GM21528 (cell line): ENCODE data around the gene KRT15.
"Not testable (repeated sequence)": the region's sequence is repeated elsewhere in the genome, so short reads cannot be mapped to it uniquely, and the experiment has no call there.

Experiments
- ATAC-seq: cut with Tn5 transposase; IDR thresholded peaks from one replicate; pipeline ENCODE4 v1.9.1; 2021; ENCODE audit warnings: mild to moderate bottlenecking, moderate library complexity; ENCODE audit not compliant: unreplicated experiment, low FRiP score

The KRT15 gene

DNA sequence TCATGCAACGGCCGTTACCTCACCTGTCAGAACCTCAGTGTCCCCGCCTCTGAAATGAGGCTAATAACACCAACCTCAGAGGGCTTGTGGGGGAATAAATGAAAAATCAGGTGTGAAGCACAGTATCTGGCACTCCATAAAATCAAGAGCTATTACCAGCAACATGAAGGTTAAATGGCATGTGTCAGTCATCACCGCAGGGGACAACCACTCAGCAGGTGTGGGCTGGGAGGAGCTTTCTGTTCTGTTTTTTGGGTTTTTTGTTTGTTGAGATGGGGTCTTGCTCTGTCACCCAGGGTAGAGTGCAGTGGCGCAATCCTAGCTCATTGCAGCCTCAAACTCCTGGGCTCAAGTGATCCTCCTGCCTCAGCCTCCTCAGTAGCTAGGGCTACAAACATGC lies 26.2 kb upstream of the KRT15 start:
- no peak for ATAC-seq

DNA sequence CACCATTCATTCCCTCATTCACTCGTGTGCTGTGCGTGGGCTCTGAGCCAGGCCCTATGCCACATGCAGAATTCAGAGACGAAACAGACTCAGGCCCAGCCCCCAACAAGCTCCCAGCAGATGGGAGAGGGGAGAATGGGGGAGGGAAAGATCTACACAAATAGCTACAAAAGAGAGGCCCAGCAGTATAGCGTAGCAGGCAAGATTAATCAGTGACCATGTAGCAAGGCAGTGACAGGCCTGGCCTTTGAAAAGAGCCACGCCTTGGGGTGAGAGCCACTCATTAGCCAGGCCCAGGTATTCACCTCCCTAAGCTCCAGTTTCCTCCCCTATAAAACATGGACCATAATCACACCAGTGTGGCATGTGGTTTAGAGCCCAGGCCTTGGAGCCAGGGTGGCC lies 25.8 kb upstream of the KRT15 start:
- ATAC-seq, result no peak

DNA sequence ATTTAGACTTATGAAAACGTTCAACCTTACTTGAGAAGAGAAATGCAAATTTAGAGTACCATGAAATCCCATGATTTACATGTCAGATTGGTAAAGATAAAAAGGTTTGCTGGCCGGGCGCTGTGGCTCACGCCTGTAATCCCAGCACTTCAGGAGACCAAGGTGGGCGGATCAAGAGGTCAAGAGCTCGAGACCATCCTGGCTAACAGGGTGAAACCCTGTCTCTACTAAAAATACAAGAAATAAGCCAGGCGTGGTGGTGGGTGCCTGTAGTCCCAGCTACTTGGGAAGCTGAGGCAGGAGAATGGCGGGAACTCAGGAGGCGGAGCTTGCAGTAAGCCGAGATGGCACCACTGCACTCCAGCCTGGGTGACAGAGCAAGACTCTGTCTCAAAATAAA lies 24.1 kb upstream of the KRT15 start:
- not testable (repeated sequence) for ATAC-seq

DNA sequence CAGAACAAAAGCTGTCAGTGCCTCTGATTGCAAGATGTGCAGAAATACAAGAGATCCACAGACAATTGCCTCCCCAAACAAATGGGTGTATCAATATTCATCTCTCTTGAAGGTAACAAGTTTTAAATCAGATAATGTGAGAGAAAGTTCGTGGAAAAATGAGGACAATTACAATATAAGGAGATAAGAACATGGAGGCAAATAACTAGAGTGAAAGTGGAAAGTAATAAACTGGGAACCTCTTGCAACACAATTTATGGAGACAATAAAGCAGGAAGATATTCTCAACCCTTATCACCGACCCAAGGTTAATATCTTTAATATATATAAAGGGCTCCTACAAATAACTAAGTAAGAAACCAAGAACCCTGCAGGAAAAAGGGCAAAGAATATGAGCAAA lies 23.7 kb upstream of the KRT15 start:
- no peak for ATAC-seq

DNA sequence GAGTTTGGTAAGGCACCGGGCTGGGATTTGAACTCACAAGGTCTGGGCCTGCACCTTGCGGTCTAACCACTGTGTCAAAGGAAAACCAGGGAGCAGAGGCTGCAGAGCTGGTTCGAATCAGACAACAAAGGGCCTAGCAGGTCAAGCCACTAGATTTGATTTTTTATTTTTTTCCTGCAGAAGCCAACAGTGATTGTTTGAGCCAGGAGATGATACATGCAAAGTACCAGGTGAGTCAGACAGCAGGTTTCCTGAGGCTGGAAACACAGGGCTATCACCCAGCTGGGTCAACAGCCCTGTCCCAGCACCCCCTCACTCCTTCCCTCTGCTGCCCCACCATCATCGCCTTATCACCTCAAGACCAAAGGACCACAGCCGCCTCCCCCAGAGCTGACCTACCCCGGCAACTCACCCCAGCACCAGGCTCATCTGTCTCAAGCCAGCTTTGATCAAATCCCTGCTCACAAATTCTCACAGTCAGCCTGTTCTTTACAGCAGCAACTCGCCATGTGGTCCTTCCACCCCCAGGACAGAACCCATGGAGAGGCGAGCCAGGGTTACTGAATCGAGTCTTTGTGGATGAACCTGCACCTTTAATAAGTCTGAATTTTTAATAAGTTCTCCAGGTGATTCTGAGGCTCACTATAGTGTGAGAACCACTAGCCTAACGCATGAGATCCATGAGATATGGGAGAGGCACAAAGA lies 22.4 kb upstream of the KRT15 start:
- no peak for ATAC-seq

DNA sequence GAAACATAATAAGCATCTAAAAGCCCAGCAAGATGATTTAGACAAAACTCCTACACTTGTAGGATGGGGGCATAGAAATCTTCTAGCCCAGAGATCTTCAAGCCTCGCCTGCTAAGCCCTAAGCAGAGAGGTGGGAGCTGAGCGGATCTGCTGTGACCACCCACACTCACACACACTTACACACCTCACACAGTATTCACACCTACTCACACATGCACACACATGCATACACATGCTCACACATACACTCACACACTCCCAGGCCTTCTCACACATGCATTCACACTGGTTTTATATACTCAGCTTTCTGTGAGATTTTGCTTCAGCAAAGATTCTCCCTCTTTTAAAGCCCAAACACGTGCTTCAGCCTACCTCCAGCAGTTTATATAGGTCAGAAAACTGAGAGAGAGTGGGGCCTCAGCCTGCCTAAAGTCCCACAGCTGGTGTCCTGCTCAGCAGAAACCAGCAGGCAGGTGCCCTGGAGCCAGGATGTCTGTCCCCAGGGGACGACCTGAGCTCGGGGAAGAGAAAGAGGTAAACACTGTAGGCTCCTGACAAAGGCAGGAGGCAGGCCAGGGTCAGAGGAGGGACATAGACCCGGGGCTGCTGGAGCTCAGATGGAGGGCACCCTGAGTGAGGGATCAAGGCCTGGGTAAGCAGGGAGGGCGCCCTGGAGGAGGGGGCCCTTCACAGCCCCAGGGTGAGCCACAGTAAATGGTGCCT lies 21.4 kb upstream of the KRT15 start:
- no peak for ATAC-seq

DNA sequence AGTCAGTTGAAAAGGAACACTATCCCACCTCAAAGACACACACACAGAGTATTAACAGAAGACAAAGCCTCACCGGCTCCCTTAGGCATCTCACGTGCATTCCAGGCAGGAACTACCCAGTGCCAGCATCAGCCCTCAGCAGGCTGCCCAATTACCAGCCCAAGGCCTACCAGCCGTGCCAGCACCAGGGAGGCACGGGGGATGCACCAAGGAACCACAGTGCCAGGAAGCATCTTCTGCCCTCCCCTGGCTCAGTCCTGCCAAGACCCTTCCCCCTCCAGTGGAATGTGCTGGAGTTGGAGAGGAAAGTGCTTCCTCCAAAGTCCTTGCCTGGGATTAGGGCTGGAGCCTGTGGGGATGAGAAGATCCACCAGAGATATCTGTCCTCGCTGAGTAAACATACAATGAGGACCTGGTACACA lies 20.4 kb upstream of the KRT15 start:
- no peak for ATAC-seq

DNA sequence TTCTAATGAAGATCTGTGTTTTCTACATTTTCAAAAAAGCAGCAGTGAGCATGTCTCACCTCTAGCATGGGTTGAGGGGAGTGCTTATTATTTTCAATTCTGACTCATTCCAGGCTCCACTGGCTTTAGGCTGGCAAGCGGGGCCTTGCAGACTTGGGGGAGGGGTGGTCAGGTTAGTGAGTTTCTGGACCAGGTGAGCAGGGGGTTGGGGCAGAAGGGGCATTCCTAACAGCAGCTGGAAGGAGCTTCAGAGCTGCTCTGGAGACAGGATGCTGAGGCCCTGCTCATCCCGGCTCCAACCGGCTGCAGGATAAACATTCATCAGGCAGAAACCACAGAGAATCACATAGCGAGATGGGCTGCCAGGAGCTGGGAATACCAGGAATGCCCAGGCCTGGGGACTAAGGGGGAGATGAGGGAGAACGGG lies 19.9 kb upstream of the KRT15 start:
- no peak for ATAC-seq

DNA sequence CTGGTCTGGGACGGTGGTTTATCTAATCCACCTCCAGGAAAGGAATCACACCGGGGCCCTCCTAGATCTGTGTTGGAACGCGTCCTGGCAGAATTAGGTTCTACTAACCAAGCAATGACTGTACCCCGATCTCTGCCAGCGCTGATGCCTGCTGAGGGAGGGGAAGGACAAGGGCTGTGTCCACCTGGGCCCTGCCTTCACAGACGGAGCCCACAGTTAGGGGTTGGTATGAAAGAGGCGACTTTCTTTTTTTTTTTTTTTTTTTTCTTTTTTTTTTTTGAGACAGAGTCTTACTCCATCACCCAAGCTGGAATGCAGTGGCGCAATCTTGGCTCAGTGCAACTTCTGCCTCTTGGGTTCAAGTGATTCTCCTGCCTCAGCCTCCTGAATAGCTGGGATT lies 19.3 kb upstream of the KRT15 start:
- no peak for ATAC-seq

DNA sequence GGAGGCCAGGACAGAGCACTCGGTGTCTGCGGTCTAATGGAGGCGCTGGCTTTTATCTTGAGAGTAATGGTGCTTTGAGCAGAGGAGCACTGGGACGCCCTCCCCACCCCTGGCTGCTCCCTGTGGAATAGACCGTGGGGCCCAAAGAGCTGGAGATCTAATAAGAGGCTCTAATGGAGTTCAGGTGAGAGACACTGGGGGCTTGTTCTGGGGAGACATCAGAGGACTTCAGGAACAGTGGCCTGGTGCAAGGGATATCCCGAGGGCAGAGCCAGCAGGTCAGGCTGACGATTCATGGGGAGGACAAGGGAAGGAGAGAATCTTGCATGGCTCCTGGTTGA lies 18.9 kb upstream of the KRT15 start:
- ATAC-seq, result no peak

DNA sequence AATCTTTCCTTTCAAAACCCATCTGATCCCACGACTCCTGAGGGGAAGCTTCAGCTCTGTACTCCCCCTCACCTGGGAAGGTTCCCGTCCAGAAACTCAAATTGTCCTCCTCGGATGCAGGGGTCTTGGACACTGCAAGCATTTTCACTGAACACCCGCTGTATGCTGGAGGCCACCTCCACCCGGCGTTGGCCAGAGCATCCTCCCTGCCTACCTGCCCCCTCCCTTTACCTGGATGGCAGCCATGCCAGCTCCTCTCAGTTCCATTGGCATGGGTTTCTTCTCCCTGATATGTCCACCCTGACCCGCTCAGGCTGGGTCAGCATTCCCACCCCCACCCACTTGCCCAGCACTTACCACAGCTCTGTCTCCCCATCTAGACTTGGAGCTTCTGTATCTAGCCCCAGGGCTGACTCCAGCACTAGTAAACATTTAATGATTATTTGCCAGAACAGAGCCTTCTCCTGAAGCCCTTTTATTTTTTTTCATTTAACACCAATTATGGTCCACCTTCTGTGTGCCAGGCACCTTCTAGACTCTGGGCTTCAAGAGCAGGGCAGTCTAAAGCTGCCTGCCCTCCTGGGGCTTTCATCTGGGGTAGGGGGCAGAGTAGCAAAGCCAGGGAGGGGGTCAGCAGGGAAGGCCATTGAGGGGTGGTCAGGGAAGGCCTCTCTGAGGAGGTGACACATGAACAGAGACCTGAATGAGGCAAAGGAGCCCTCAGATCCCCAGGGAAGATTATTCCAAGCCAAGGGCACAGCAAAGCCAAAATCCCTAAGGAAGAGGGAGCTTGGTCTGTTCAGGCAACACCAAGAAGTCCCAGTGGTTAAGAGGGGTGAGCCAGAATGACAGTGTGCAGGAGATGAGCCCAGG lies 18.3 kb upstream of the KRT15 start:
- no peak for ATAC-seq

DNA sequence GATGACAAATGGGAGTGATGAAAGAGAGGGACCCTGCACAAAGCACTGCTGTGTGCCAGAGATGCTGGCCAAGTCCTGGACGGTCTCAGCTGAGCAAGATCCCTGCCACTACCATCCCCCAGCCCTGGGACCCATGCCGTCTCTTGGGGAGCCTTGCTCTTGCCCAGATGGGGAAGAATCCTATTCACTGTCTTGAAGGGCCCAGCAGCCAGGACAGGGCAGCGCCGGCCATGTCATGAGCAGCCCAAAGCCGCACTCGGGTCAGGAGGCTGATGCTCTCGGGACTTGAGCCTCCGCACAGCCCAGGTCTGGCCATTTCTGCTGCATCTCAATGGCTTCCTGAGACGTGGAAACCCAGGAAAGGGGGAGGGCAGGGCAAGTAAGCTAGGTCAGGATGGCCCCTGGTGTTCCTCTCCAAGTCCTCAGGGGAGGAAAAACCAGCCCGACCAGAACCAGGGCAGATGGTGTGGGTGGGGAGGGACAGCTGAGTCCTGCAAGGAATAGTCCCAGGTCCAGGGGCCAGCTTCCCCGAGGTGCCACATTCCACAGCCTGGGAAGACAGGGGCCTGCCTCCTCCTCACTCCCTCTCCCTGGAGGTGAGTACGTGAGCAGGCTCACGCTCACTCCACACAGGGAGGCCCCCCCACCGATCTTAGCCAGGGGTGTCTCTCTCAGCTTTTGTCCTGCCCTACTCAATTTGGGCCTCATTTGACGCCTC lies 17.2 kb upstream of the KRT15 start:
- no peak for ATAC-seq

DNA sequence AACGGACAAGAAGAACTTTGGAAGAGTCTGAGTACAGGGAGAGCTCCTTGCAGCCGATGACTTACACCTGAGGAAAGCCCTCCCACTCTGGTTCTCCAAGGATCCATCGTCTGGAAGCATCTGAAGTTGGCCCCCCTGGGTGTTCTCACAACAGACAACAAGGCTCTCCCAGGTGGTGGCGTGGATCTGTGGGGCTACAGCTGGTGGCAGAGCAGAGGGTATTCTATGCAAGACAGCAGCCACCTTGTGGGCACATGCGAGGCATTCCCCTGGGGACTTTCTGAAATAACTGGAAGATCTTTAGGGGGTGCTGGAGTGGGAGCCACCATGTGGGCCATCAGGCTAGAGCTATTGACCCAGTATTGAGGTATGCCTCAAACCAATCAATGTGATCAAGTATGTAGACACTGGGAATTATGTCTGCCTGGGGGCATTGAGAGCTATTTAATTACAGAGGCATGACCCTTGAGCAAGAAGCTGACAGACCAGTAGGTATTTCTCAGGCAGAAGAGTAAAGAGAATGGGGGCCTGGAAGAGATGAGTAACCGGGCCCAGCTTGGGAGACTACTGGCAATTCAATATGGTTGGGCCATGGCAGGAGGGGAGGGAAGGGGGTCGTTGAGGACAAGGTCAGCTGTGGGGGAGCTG lies 16.3 kb upstream of the KRT15 start:
- no peak for ATAC-seq

DNA sequence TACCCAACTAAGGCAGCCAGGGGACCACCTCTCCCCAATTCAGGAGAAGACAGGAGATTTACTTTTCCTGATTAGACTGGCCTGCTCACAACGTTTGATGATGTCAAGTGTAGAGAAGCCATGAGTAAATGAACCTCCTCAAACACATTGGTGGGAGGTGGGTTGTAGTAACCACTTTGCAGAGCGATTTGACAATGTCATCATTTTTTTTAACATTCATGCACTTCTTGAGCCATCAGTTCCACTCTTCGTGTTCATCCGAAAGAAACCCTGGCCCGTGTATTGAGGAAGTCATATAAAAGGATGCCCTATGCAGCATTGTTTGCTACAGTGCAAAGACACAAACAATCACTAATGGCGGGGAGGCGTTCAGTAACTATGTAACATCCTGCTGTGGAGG lies 14.9 kb upstream of the KRT15 start:
- ATAC-seq, result no peak

DNA sequence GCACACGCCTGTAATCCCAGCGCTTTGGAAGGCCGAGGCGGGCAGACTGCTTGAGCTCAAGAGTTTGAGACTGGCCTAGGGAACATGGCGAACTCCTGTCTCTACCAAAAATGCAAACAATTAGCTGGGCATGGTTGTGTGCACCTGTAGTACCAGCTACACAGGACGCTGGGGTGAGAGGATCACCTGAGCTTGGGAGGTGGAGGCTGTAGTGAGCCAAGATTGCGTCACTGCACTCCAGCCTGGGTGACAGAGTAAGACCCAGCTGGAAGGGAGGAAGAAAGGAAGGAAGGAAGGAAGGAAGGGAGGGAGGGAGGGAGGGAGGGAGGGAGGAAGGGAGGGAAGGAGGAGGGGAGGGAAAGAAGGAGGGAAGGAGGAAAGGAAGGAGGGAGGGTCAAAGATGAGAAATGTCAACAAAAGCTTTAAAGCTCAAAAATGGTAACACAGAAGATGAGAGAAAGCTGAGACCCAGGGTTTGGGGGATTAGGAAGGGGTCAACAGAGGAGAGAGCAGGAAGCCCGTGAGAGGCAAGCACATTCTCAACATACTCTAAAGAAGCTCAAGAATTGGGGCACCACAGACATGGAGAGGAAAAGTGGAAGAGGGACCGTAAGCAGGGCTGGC lies 14.4 kb upstream of the KRT15 start:
- no peak for ATAC-seq

DNA sequence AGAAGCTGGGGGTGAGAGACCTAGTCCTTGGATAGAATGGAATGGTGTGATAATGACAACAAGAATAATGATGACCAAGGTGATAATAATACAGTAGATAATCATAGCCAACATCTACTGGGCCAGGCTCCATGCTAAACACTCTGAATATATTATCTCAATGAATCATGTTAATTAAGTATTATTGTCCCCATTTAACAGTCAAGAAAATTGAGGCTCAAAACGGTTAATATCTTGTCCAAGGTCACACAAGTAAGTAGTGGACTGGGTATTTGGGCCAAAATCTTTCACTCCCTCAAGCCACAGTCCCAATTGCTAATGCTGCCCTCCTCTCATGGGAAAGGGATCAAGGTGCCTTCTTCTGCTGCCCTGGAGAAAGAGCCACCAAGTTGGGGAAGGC lies 13.3 kb upstream of the KRT15 start:
- ATAC-seq, result no peak

DNA sequence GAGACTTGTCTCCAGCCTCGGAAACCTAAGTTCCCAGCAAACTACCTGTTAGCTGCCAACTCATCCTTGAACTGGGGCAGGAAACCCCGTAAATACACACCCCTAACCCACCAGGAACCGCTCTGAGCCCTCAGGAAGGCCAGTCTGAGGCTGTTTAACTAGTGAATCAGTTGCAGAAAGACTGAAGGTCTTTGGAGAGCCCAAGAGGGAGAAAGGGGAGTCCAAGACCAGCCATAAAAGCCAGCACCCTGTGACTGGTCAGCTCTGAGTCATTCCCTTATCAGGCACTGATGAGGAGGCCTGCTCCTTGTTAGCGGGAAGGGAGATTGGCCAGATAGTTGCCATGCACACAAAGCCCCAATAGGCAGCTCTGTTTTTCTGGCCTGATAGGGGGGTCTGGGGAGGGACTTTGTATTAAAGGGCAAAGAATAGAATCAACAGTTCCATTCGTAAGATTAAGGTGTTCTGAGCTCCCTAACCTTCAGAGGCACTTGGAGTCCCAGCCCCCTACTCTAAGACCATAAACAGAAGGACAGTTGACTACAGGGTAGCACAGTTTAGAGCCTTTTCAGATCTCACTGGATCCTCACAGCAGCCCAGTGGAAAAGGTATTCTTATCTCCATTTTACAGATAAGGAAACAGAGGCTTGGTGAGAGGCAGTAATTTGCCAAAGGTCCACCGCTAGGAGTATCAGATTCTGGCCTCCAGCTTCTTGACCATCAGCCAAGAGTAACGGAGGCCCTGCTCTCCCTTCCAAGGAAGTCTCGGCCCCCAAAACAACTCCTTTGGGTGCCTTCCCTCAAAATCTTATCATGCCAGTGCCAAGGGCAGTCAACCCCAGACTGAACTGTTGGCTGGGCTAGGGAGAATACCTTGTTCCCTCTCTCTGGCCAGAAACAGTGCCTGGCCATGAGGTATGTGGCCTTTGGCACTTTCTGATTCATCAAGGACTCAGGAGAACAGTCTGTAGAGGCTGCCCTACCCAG lies 11.7 kb upstream of the KRT15 start:
- no peak for ATAC-seq

DNA sequence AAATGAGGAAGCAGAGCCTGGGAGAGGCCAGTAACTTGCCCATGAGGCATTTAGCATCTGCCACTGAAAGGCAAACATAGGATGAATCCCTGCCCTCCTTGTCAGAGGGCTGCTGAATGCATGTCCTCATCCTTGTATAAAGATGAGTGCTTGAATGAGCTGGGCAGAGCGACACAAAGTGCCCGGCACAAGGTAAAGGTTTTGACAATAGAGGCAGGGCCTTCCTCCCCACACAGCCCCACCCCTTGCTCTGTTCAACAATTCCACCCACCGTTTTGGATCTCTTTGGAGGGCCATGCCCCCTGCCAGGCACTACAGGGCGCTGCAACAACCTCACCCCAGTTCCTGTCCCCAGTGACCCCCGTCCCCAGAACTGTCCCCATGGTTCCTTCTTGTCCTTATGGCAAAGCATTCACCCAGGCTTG lies 10.8 kb upstream of the KRT15 start:
- ATAC-seq, result no peak

DNA sequence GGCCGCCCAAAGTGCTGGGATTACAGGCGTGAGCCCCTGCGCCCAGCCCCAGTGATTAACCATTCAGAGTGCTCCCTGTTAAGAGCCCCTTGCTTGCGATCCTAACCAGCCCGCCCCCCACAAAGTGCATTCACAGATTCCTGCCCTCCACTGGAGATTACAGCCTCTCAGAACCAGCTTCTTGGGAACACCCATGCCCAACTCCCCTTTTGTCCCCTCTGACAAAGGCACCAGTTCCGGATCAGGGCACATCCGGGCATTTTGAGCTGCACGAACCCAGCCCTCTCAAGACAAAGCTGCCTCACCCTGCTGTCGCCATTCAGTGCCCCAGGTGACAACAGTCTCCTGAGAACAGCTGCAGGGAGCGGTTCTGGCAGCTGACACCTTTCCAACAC lies 10.3 kb upstream of the KRT15 start:
- no peak for ATAC-seq
